Stomach (tissue), 4 donors: ENCODE measurements around the gene MAN1B1.

Source experiments
- EP300 ChIP-seq: sonication (generic); formaldehyde crosslinking; IDR thresholded peaks from one replicate; pipeline ENCODE4 v1.6.1; 2017; ENCODE audit warnings: antibody characterized with exemption
- POLR2A ChIP-seq, 4 donors: fragments of 450-650 bp; IDR thresholded peaks; one replicate each; pipeline ENCODE4 v1.6.1; 2016; ENCODE audit warnings: antibody characterized with exemption in 4 of 4, control low read depth in 2 of 4, mild to moderate bottlenecking in 1 of 4, moderate library complexity in 1 of 4
- POLR2AphosphoS5 ChIP-seq, 3 donors: sonication (generic); formaldehyde crosslinking; IDR thresholded peaks; one replicate each; pipeline ENCODE4 v1.6.1; 2016; ENCODE audit warnings: antibody characterized with exemption in 3 of 3
- TF ChIP-seq, protein P1 (sequence below), 7 experiments: fragments of 450-650 bp in 4 of 7; fragments of 200-600 bp in 3 of 7; sonication (generic) in 3 of 7; IDR thresholded peaks; one replicate each; pipeline ENCODE4 v1.5.1; 2016 to 2019; ENCODE audit warnings: antibody characterized with exemption in 7 of 7, control low read depth in 2 of 7, mild to moderate bottlenecking in 1 of 7

DNA sequence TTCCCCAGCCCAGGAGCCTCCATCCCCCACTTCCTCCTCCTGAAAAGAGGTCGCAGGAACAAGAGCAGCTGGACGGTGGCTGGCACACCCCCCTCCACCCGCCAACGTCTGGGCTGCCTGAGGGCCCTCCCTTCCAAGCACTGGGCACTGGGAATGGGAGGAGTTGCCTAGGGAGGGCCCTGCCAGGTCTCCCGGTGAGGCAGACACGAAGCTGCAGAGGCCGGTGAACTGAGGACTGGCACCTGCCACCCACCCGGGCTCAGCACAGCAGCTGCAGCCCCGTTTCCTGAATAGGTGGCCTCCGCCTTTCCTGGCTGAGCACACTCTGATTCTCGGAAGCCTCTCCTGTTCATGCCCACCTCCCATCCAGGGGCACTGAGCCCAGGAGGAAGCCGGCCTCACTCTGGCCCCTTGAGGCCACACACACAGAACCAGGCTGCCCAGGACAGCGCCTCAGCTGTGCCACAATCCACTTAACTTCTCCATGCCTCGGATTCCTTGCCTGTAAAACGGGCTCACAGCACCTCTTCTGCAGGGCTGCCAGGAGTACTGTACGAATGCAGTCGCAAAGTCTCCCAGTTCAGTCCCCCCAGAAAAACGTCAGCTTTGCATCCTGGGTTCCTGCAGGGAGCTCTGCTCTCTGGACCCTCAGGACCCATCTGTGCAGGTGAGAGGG lies 42.1 kb upstream of the MAN1B1 start:
- TF ChIP-seq, protein P1, sequence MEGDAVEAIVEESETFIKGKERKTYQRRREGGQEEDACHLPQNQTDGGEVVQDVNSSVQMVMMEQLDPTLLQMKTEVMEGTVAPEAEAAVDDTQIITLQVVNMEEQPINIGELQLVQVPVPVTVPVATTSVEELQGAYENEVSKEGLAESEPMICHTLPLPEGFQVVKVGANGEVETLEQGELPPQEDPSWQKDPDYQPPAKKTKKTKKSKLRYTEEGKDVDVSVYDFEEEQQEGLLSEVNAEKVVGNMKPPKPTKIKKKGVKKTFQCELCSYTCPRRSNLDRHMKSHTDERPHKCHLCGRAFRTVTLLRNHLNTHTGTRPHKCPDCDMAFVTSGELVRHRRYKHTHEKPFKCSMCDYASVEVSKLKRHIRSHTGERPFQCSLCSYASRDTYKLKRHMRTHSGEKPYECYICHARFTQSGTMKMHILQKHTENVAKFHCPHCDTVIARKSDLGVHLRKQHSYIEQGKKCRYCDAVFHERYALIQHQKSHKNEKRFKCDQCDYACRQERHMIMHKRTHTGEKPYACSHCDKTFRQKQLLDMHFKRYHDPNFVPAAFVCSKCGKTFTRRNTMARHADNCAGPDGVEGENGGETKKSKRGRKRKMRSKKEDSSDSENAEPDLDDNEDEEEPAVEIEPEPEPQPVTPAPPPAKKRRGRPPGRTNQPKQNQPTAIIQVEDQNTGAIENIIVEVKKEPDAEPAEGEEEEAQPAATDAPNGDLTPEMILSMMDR (IDR thresholded peaks at IDR 0.05): no peak
- TF ChIP-seq EP300 (no peak), POLR2A (IDR thresholded peaks at IDR 0.05) (no peak), POLR2AphosphoS5 (IDR thresholded peaks at IDR 0.05) (peak in 2 of 3 donors; percentile 57 to 65)
